BLaER1 (cell line): Measurements from ENCODE around the gene EYS.
"Not testable (repeated sequence)": the region's sequence is repeated elsewhere in the genome, so short reads cannot be mapped to it uniquely, and the experiment has no call there.

ENCODE experiments used
- H3K27ac ChIP-seq: shearing (Covaris generic); formaldehyde crosslinking; 2 replicates; pipeline ENCODE4 v1.8.1; 2022
- H3K27me3 ChIP-seq: shearing (Covaris generic); formaldehyde crosslinking; 2 replicates; pipeline ENCODE4 v1.8.1; 2022
- H3K36me3 ChIP-seq: shearing (Covaris generic); formaldehyde crosslinking; 2 replicates; pipeline ENCODE4 v1.8.1; 2022
- H3K4me1 ChIP-seq: shearing (Covaris generic); formaldehyde crosslinking; 2 replicates; pipeline ENCODE4 v1.8.1; 2022
- H3K4me2 ChIP-seq: shearing (Covaris generic); formaldehyde crosslinking; 2 replicates; pipeline ENCODE4 v1.8.1; 2022
- H3K4me3 ChIP-seq: shearing (Covaris generic); formaldehyde crosslinking; 2 replicates; pipeline ENCODE4 v1.8.1; 2022
- H3K9ac ChIP-seq: shearing (Covaris generic); formaldehyde crosslinking; 2 replicates; pipeline ENCODE4 v1.8.1; 2022
- H3K9me3 ChIP-seq: shearing (Covaris generic); formaldehyde crosslinking; 2 replicates; pipeline ENCODE4 v1.8.1; 2022
- H4K20me1 ChIP-seq: shearing (Covaris generic); formaldehyde crosslinking; 2 replicates; pipeline ENCODE4 v1.8.1; 2022
- Cebpa-rat ChIP-seq: shearing (Covaris generic); IDR thresholded peaks from 2 replicates; pipeline ENCODE4 v1.8.1; 2022

The EYS gene

DNA sequence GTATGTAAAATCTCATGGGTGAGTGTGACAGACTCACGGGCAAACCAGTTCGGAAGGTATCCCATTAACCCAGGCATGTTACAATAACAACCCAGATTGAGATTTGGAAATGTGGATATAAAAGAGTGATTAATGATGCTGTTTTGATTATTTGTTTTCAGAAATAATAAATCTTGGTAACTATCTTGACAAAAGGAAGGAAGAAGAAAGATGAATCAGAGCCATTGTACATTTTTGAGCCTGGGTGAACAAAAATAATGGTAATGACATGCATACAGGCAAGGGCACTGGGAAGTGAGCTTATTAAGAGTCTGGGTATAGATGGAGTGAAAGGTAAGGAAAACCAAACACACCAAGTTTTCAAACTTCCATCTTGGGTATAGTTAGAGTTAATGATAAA is 1209.4 kb downstream of the EYS start:
- H3K4me2 ChIP-seq, result no peak overlapping the region
- no peak for TF ChIP-seq Cebpa-rat
- H3K27me3 ChIP-seq, result no peaks in the 10 kb centered on the region
- no peak overlapping the region for H3K27ac ChIP-seq
- H3K4me1 ChIP-seq, result peaks cover 8% of the 10 kb centered on the region
- no peaks in the 10 kb centered on the region for H3K9me3 ChIP-seq
- no peaks in the 10 kb centered on the region for H3K36me3 ChIP-seq
- no peak overlapping the region for H3K4me3 ChIP-seq
- no peak overlapping the region for H3K9ac ChIP-seq
- no peaks in the 10 kb centered on the region for H4K20me1 ChIP-seq

- no peaks in the 10 kb centered on the region for H4K20me1 ChIP-seq
- H3K36me3 ChIP-seq, result no peaks in the 10 kb centered on the region
- H3K27me3 ChIP-seq, result no peaks in the 10 kb centered on the region
- no peaks in the 10 kb centered on the region for H3K4me1 ChIP-seq
- no peak overlapping the region for H3K4me3 ChIP-seq
- no peaks in the 10 kb centered on the region for H3K9me3 ChIP-seq
- no peak overlapping the region for H3K4me2 ChIP-seq
- no peak overlapping the region for H3K9ac ChIP-seq
- no peak for TF ChIP-seq Cebpa-rat
- H3K27ac ChIP-seq, result no peak overlapping the region
Observed at GRCh38 chr6:64489763-64490162, 1217.3 kb downstream of the EYS start.

DNA sequence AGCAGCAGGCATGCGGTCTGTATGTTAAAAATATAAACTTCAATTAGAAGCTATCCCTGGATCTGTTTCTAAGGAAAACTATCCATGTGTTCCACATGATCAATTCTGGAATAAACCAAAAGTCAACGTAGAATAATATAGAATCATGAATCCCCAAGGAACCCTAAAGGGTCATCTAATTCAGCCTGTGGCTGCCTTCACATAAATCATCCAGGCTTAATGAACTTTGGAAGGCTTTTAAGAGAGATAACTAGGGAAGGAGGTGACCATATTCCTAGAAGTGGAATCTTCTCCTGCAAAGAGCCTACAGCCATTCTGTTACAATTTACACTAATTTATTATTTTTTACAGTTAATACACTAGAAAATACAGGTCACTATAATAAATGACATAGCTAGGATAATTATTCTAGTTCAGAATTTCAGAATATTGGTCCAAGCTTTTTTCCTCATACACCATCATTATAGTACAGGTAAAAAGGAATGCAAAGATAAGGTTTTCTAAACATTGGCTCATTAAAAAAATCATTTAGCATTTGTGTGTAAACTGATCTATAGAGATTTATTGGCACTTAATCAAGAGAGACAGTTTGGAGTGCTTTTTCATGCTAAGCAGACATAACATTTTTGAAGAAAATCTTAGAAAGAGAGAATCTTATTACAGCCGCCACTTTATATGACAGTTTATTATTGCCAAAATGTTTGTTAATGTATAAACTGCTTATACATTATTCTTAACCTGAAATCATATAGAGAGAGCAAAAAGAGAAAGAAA is 1220.3 kb downstream of the EYS start:
- H3K4me2 ChIP-seq, result no peak overlapping the region
- H3K27ac ChIP-seq, result no peak overlapping the region
- H3K36me3 ChIP-seq, result no peaks in the 10 kb centered on the region
- no peaks in the 10 kb centered on the region for H3K4me1 ChIP-seq
- no peaks in the 10 kb centered on the region for H3K9me3 ChIP-seq
- no peak for TF ChIP-seq Cebpa-rat
- H3K4me3 ChIP-seq, result no peak overlapping the region
- H4K20me1 ChIP-seq, result no peaks in the 10 kb centered on the region
- H3K27me3 ChIP-seq, result no peaks in the 10 kb centered on the region
- no peak overlapping the region for H3K9ac ChIP-seq

- no peak overlapping the region for H3K4me2 ChIP-seq
- no peaks in the 10 kb centered on the region for H3K27me3 ChIP-seq
- H3K9me3 ChIP-seq, result no peaks in the 10 kb centered on the region
- H3K4me1 ChIP-seq, result no peaks in the 10 kb centered on the region
- H3K36me3 ChIP-seq, result no peaks in the 10 kb centered on the region
- no peaks in the 10 kb centered on the region for H4K20me1 ChIP-seq
- no peak overlapping the region for H3K4me3 ChIP-seq
- H3K9ac ChIP-seq, result no peak overlapping the region
- no peak for TF ChIP-seq Cebpa-rat
- no peak overlapping the region for H3K27ac ChIP-seq
Observed at GRCh38 chr6:64483956-64484499, 1223.0 kb downstream of the EYS start.

GRCh38 chr6:64482631-64483030 is 1224.4 kb downstream of the EYS start:
- Histone ChIP-seq H4K20me1 (no peaks in the 10 kb centered on the region), H3K4me3 (no peak overlapping the region), H3K9me3 (no peaks in the 10 kb centered on the region), H3K4me1 (no peaks in the 10 kb centered on the region), H3K9ac (no peak overlapping the region), H3K36me3 (no peaks in the 10 kb centered on the region), H3K27me3 (no peaks in the 10 kb centered on the region), H3K4me2 (no peak overlapping the region), H3K27ac (no peak overlapping the region)
- TF ChIP-seq Cebpa-rat, result no peak

- Histone ChIP-seq H3K4me3 (no peak overlapping the region), H3K27ac (no peak overlapping the region), H3K9ac (no peak overlapping the region), H3K27me3 (no peaks in the 10 kb centered on the region), H3K36me3 (no peaks in the 10 kb centered on the region), H3K4me1 (no peaks in the 10 kb centered on the region), H3K9me3 (no peaks in the 10 kb centered on the region), H3K4me2 (no peak overlapping the region), H4K20me1 (no peaks in the 10 kb centered on the region)
- TF ChIP-seq Cebpa-rat, result no peak
Observed at GRCh38 chr6:64479134-64479533, 1227.9 kb downstream of the EYS start.

GRCh38 chr6:64477391-64477790 is 1229.6 kb downstream of the EYS start:
- TF ChIP-seq Cebpa-rat, result no peak
- no peaks in the 10 kb centered on the region for H3K27me3 ChIP-seq
- no peaks in the 10 kb centered on the region for H3K4me1 ChIP-seq
- H3K27ac ChIP-seq, result no peak overlapping the region
- H3K4me3 ChIP-seq, result no peak overlapping the region
- no peaks in the 10 kb centered on the region for H4K20me1 ChIP-seq
- H3K4me2 ChIP-seq, result no peak overlapping the region
- H3K36me3 ChIP-seq, result no peaks in the 10 kb centered on the region
- H3K9me3 ChIP-seq, result no peaks in the 10 kb centered on the region
- H3K9ac ChIP-seq, result no peak overlapping the region

- Histone ChIP-seq H3K9me3 (no peaks in the 10 kb centered on the region), H3K4me1 (no peaks in the 10 kb centered on the region), H3K27me3 (no peaks in the 10 kb centered on the region), H4K20me1 (no peaks in the 10 kb centered on the region), H3K27ac (no peak overlapping the region), H3K4me3 (no peak overlapping the region), H3K4me2 (no peak overlapping the region), H3K36me3 (no peaks in the 10 kb centered on the region), H3K9ac (no peak overlapping the region)
- no peak for TF ChIP-seq Cebpa-rat
Observed at GRCh38 chr6:64476935-64477334, 1230.1 kb downstream of the EYS start.

GRCh38 chr6:64469405-64469804 is 1237.6 kb downstream of the EYS start:
- H3K36me3 ChIP-seq, H3K27me3 ChIP-seq, H3K9me3 ChIP-seq, H3K4me1 ChIP-seq, H3K4me3 ChIP-seq, H3K27ac ChIP-seq, H4K20me1 ChIP-seq, H3K9ac ChIP-seq, H3K4me2 ChIP-seq: not testable (repeated sequence)

DNA sequence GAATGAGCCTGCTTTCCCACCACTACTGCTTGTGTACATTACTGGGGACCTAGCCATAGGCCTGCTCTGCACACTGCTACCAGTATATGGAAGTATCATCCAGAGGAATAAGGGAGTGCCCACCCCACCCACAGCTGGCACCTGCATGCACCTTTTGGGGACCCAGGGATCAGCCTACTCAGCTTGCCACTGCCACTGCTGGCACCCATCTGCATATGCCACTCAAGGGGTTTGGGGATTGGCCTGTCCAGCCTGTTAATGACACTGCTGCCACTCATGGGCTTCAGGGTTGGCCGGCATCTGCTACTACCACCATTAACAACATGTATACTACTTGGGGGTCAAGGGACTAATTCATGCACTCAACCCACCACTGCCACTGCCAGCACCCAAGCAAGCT is 1239.4 kb downstream of the EYS start:
- Histone ChIP-seq H3K4me1 (no peaks in the 10 kb centered on the region), H3K27me3 (no peaks in the 10 kb centered on the region), H3K4me2 (no peak overlapping the region), H3K4me3 (no peak overlapping the region), H3K36me3 (no peaks in the 10 kb centered on the region), H3K9ac (no peak overlapping the region), H3K27ac (no peak overlapping the region), H3K9me3 (peaks cover 9% of the 10 kb centered on the region), H4K20me1 (no peaks in the 10 kb centered on the region)
- no peak for TF ChIP-seq Cebpa-rat
